ENCODE measurements around the gene NCAPH2. TPM values are rescaled to one million over a fixed set of nuclear protein-coding genes. Genes with fewer than 3 reads are reported as not detected.

The NCAPH2 gene
- total RNA-seq, 3 donors from 2014 or later (not counting 1 experiment from before 2014, with no cell fraction given) = 94.5 to 106 (median 104) TPM

DNA sequence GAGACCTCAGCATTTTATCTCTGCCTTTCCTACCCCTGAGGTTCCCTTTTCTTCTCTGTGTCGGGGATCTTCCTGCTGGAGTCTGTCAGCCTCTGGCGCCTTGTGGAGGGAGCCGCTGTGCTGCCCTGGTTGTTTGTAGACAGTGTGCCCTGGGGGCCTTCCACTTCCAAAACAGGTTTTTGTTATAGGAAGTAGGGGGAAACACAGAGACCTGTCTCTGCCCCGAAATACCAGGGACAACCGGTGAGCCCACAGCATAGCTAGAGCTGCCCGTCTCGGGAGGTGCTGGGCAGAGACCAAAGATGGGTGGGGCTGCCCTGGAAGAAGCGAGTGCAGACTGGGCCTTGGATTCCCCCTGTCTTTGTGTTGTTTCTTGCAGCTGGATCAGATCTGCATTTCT, 8.0 kb downstream of the NCAPH2 start:
- H3K27ac ChIP-seq (ENCODE audit: low read length) = no peak overlapping the region
- intact Hi-C loops (cut with micrococcal nuclease) = no loop called here
- whole genome bisulfite sequencing (ENCODE audit: insufficient coverage) = 95% methylated on average over 8 of the region's 8 CpGs
- no peaks in the 10 kb centered on the region for H3K27me3 ChIP-seq (ENCODE audit: control insufficient read depth, insufficient read depth, low read length)
- TF ChIP-seq, protein P1, sequence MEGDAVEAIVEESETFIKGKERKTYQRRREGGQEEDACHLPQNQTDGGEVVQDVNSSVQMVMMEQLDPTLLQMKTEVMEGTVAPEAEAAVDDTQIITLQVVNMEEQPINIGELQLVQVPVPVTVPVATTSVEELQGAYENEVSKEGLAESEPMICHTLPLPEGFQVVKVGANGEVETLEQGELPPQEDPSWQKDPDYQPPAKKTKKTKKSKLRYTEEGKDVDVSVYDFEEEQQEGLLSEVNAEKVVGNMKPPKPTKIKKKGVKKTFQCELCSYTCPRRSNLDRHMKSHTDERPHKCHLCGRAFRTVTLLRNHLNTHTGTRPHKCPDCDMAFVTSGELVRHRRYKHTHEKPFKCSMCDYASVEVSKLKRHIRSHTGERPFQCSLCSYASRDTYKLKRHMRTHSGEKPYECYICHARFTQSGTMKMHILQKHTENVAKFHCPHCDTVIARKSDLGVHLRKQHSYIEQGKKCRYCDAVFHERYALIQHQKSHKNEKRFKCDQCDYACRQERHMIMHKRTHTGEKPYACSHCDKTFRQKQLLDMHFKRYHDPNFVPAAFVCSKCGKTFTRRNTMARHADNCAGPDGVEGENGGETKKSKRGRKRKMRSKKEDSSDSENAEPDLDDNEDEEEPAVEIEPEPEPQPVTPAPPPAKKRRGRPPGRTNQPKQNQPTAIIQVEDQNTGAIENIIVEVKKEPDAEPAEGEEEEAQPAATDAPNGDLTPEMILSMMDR (IDR thresholded peaks at IDR 0.05) = no peak
- no peak overlapping the region for H3K4me3 ChIP-seq (ENCODE audit: low read length)
- H3K4me1 ChIP-seq (ENCODE audit: control insufficient read depth, insufficient read depth, low read length) = no peaks in the 10 kb centered on the region
- H3K36me3 Mint-ChIP-seq = no peaks in the 10 kb centered on the region
- no peaks in the 10 kb centered on the region for H3K27me3 Mint-ChIP-seq (ENCODE audit: low read depth in 2 of 2)
- peaks cover 15 to 19% of the 10 kb centered on the region in 2 donors for H3K4me1 Mint-ChIP-seq
- no peak for ATAC-seq
- no peak for DNase-seq
- H3K27ac Mint-ChIP-seq = no peak overlapping the region
- H3K9me3 ChIP-seq (ENCODE audit: control insufficient read depth, insufficient read depth, low read length) = no peaks in the 10 kb centered on the region
- no peaks in the 10 kb centered on the region for H3K9me3 Mint-ChIP-seq
- no peak overlapping the region for H3K4me3 Mint-ChIP-seq
- H3K36me3 ChIP-seq (ENCODE audit: control insufficient read depth, insufficient read depth, low read length) = peaks cover 31% of the 10 kb centered on the region

DNA sequence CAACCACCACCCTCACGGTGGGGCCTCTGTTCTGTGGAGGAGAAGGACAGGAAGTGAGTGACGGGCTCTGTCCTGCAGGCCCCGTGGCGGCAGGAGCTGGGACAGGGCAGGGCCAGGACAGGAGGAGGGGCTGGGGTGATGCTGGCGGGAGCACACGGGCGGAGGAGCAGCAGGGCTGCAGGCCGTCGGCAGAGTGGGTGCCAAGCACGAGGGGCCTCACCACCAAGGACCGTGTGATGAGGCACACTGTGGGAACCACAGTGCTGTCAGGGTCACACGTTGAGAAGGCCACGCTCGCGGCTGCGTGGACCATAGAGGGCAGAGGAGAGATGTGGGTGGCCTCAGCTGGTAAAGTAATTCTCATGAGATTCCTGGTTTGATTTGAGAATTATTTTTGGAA, 8.9 kb downstream of the NCAPH2 start:
- H3K27me3 Mint-ChIP-seq (ENCODE audit: low read depth in 2 of 2) = no peaks in the 10 kb centered on the region
- Histone ChIP-seq H3K27ac (ENCODE audit: low read length) (no peak overlapping the region), H3K4me3 (ENCODE audit: low read length) (no peak overlapping the region), H3K36me3 (ENCODE audit: control insufficient read depth, insufficient read depth, low read length) (peaks cover 36% of the 10 kb centered on the region), H3K27me3 (ENCODE audit: control insufficient read depth, insufficient read depth, low read length) (no peaks in the 10 kb centered on the region), H3K9me3 (ENCODE audit: control insufficient read depth, insufficient read depth, low read length) (no peaks in the 10 kb centered on the region), H3K4me1 (ENCODE audit: control insufficient read depth, insufficient read depth, low read length) (no peaks in the 10 kb centered on the region)
- TF ChIP-seq, protein P1 (IDR thresholded peaks at IDR 0.05) = no peak
- ATAC-seq (no peak), DNase-seq (no peak)
- H3K36me3 Mint-ChIP-seq = no peaks in the 10 kb centered on the region
- H3K9me3 Mint-ChIP-seq = no peaks in the 10 kb centered on the region
- H3K27ac Mint-ChIP-seq = no peak overlapping the region
- intact Hi-C loops (cut with micrococcal nuclease) = no loop called here
- WGBS (ENCODE audit: insufficient coverage) = 91% methylated on average over 16 of the region's 16 CpGs
- H3K4me1 Mint-ChIP-seq = peaks cover 15 to 19% of the 10 kb centered on the region in 2 donors
- no peak overlapping the region for H3K4me3 Mint-ChIP-seq

DNA sequence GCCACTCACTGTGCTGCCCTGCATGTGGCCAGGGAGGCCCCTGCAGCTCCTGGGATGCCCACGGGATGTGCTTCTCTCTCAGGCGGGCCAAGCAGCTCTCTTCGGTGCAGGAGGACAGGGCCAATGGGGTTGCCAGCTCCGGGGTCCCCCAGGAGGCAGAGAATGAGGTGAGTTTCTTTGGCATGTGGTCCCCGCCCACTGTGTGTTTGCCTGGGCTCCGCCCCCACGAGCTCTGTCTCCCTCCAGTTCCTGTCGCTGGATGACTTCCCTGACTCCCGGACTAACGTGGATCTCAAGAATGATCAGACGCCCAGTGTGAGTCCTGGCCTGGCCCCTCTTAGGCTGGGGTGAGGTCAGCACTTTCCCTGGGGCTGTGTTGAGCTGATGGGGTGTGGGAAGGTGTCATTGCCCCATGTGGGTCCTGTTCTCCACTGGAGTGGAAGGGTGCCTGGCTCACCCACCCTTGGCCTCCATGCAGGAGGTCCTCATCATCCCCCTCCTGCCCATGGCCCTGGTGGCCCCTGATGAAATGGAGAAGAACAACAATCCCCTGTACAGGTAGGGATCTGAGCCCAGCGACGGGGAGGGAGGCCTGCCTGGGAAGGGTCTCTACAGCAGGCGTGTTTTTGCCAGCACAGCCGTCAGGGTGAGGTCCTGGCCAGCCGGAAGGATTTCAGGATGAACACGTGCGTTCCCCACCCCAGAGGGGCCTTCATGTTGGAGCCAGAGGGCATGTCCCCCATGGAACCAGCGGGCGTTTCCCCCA, 9.7 kb downstream of the NCAPH2 start:
- no peak overlapping the region for H3K27ac Mint-ChIP-seq
- ATAC-seq (no peak), DNase-seq (no peak)
- no peaks in the 10 kb centered on the region for H3K27me3 Mint-ChIP-seq (ENCODE audit: low read depth in 2 of 2)
- no peaks in the 10 kb centered on the region for H3K36me3 Mint-ChIP-seq
- Histone ChIP-seq H3K4me1 (ENCODE audit: control insufficient read depth, insufficient read depth, low read length) (no peaks in the 10 kb centered on the region), H3K36me3 (ENCODE audit: control insufficient read depth, insufficient read depth, low read length) (peaks cover 44% of the 10 kb centered on the region), H3K9me3 (ENCODE audit: control insufficient read depth, insufficient read depth, low read length) (no peaks in the 10 kb centered on the region), H3K27me3 (ENCODE audit: control insufficient read depth, insufficient read depth, low read length) (no peaks in the 10 kb centered on the region), H3K27ac (ENCODE audit: low read length) (no peak overlapping the region), H3K4me3 (ENCODE audit: low read length) (no peak overlapping the region)
- H3K9me3 Mint-ChIP-seq = no peaks in the 10 kb centered on the region
- H3K4me3 Mint-ChIP-seq = no peak overlapping the region
- peaks cover 13 to 15% of the 10 kb centered on the region in 2 donors for H3K4me1 Mint-ChIP-seq
- TF ChIP-seq, protein P1 (IDR thresholded peaks at IDR 0.05) = no peak
- intact Hi-C loops (cut with micrococcal nuclease) = no loop called here
- 96% methylated on average over 20 of the region's 20 CpGs for WGBS (ENCODE audit: insufficient coverage)

DNA sequence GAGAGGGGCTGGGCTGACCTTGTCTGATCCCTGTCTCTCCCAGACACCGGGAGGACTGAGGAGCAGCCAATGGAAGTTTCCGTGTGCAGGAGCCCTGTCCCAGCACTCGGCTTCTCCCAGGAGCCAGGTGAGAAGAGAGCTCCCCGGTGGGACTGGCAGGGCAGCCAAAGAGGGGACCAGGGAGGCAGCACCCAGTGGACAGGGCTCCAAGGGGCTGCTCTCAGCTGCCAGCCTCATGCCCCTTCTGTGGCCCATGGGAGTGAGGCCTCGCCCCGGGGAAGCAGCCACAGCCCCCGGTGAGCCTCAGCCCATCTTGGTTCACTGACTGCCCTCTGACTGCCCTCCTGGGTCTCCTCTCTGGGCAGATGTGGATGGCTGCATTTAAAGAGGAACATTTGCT, 10.6 kb downstream of the NCAPH2 start:
- Histone ChIP-seq H3K9me3 (ENCODE audit: control insufficient read depth, insufficient read depth, low read length) (no peaks in the 10 kb centered on the region), H3K27me3 (ENCODE audit: control insufficient read depth, insufficient read depth, low read length) (no peaks in the 10 kb centered on the region), H3K27ac (ENCODE audit: low read length) (no peak overlapping the region), H3K4me3 (ENCODE audit: low read length) (no peak overlapping the region), H3K36me3 (ENCODE audit: control insufficient read depth, insufficient read depth, low read length) (peaks cover 53% of the 10 kb centered on the region), H3K4me1 (ENCODE audit: control insufficient read depth, insufficient read depth, low read length) (no peaks in the 10 kb centered on the region)
- WGBS (ENCODE audit: insufficient coverage) = 96% methylated on average over 7 of the region's 7 CpGs
- ATAC-seq (no peak), DNase-seq (no peak)
- TF ChIP-seq, protein P1 (IDR thresholded peaks at IDR 0.05) = no peak
- no peak overlapping the region for H3K4me3 Mint-ChIP-seq
- no peaks in the 10 kb centered on the region for H3K9me3 Mint-ChIP-seq
- no peaks in the 10 kb centered on the region for H3K27me3 Mint-ChIP-seq (ENCODE audit: low read depth in 2 of 2)
- peaks cover 13 to 15% of the 10 kb centered on the region in 2 donors for H3K4me1 Mint-ChIP-seq
- no peak overlapping the region for H3K27ac Mint-ChIP-seq
- intact Hi-C loops (cut with micrococcal nuclease) = no loop called here
- H3K36me3 Mint-ChIP-seq = no peaks in the 10 kb centered on the region
